Endothelial cell of umbilical vein (primary cell): ENCODE results near the gene AHRR. TPM values are rescaled to one million over a fixed set of nuclear protein-coding genes. Genes with fewer than 3 reads are reported as not detected.

Source experiments
- BruUV-seq: library from RNA; stranded (reverse); fragments of 400-500 nt; replicated peaks from 2 replicates; lab custom pipeline; 2021; lab: Mats Ljungman, UMichigan
- CTCF ChIA-PET: fragments of 300-600, 350-600 bp; sonication (Branson Sonifier 250); formaldehyde crosslinking; loops from one replicate; lab custom pipeline; 2021; ENCODE audit warnings: antibody characterized with exemption, inconsistent platforms; lab: Charles Lee
- POLR2A ChIA-PET: fragments of 300-600, 350-600 bp; sonication (Branson Sonifier 250); formaldehyde crosslinking; loops from one replicate; lab custom pipeline; 2021; ENCODE audit warnings: antibody characterized with exemption, inconsistent platforms; lab: Charles Lee
- DNase-seq: peaks from one replicate; pipeline ENCODE4 v3.0.0-alpha.2; 2011; ENCODE audit warnings: low read depth, low spot score
- FAIRE-seq: peaks from 2 replicates; lab custom pipeline; 2011; peaks lifted over from hg19 to GRCh38; lab: Jason Lieb, UNC
- H2AFZ ChIP-seq: 2 replicates; pipeline ENCODE4 v1.6.0; 2012; ENCODE audit warnings: low read depth, low read length, control low read depth, inconsistent platforms
- H3K27ac ChIP-seq: 2 replicates; pipeline ENCODE4 v1.5.1; 2011; ENCODE audit warnings: low read depth, mild to moderate bottlenecking, control low read depth, low read length, moderate library complexity; ENCODE audit not compliant: insufficient read depth
- H3K27me3 ChIP-seq, 2 experiments: 2 replicates each; pipeline versions ENCODE4 v1.6.0 to v1.6.1; 2011; ENCODE audit warnings: low read length in 2 of 2, mixed read lengths in 1 of 2; ENCODE audit not compliant: control insufficient read depth in 2 of 2, insufficient read depth in 2 of 2
- H3K36me3 ChIP-seq, 2 experiments: 2 replicates in 1 of 2; 3 replicates in 1 of 2; pipeline ENCODE4 v1.5.1; 2011; ENCODE audit warnings: low read length in 2 of 2, mild to moderate bottlenecking in 1 of 2, moderate library complexity in 1 of 2; ENCODE audit not compliant: control insufficient read depth in 2 of 2, insufficient read depth in 2 of 2; ENCODE audit errors: extremely low read depth in 1 of 2
- H3K4me1 ChIP-seq: 3 replicates; pipeline ENCODE4 v1.5.1; 2011; ENCODE audit warnings: mild to moderate bottlenecking, low read length; ENCODE audit not compliant: control insufficient read depth, insufficient read depth; ENCODE audit errors: extremely low read depth
- H3K4me2 ChIP-seq: 2 replicates; pipeline ENCODE4 v1.6.1; 2011; ENCODE audit warnings: low read length, control low read depth, mixed read lengths; ENCODE audit not compliant: insufficient read depth
- H3K4me3 ChIP-seq, 3 experiments: fragments of 200-600 bp in 1 of 3; sonication (generic), shearing (Covaris generic) in 1 of 3; replicated peaks in 1 of 3; 2 replicates each; pipeline ENCODE4 v1.5.1; 2011 to 2016; ENCODE audit warnings: control low read depth in 3 of 3, low read length in 3 of 3, mild to moderate bottlenecking in 2 of 3, inconsistent platforms in 1 of 3, low read depth in 1 of 3, moderate library complexity in 1 of 3; ENCODE audit not compliant: insufficient read depth in 1 of 3
- H3K79me2 ChIP-seq: 2 replicates; pipeline ENCODE4 v1.6.0; 2012; ENCODE audit warnings: low read length, inconsistent platforms; ENCODE audit not compliant: control insufficient read depth, insufficient read depth
- H3K9ac ChIP-seq: replicated peaks from 2 replicates; pipeline ENCODE3; 2011; ENCODE audit warnings: low read length, control low read depth; ENCODE audit not compliant: insufficient read depth; ENCODE audit errors: extremely low read depth
- H3K9me1 ChIP-seq: replicated peaks from 3 replicates; pipeline ENCODE4 v1.6.0; 2011; ENCODE audit warnings: mild to moderate bottlenecking, low read length; ENCODE audit not compliant: control insufficient read depth, insufficient read depth; ENCODE audit errors: extremely low read depth
- H3K9me3 ChIP-seq: replicated peaks from 2 replicates; pipeline ENCODE4 v1.5.1; 2012; ENCODE audit warnings: low read length, inconsistent platforms; ENCODE audit not compliant: control insufficient read depth, insufficient read depth
- H4K20me1 ChIP-seq: replicated peaks from 2 replicates; pipeline ENCODE3; 2011; ENCODE audit warnings: mild to moderate bottlenecking, low read length; ENCODE audit not compliant: control insufficient read depth, insufficient read depth; ENCODE audit errors: extremely low read depth
- CTCF ChIP-seq, 2 donors: IDR thresholded peaks; 1 replicate in 1 of 2; 2 replicates in 1 of 2; pipeline ENCODE4 v1.5.1; 2011; ENCODE audit warnings: low read length in 2 of 2, mild to moderate bottlenecking in 2 of 2, moderate library complexity in 2 of 2, control low read depth in 1 of 2, inconsistent platforms in 1 of 2, low read depth in 1 of 2; ENCODE audit not compliant: insufficient read depth in 1 of 2; ENCODE audit errors: extremely low read depth in 1 of 2
- EZH2 ChIP-seq: IDR thresholded peaks from 2 replicates; pipeline ENCODE4 v1.6.1; 2012; ENCODE audit warnings: borderline replicate concordance, low read depth, mild to moderate bottlenecking, moderate library complexity, low read length, inconsistent platforms; ENCODE audit not compliant: severe bottlenecking
- FOS ChIP-seq: IDR thresholded peaks from 2 replicates; pipeline ENCODE4 v1.6.1; 2011; ENCODE audit warnings: mild to moderate bottlenecking, low read length, moderate library complexity, borderline replicate concordance; ENCODE audit not compliant: insufficient read depth
- GATA2 ChIP-seq: IDR thresholded peaks from 2 replicates; pipeline ENCODE4 v1.7.0; 2011; ENCODE audit warnings: low read depth, mild to moderate bottlenecking, moderate library complexity, mixed read lengths, low read length; ENCODE audit not compliant: insufficient read length, insufficient read depth
- JUN ChIP-seq: IDR thresholded peaks from 2 replicates; pipeline ENCODE4 v1.6.1; 2011; ENCODE audit warnings: borderline replicate concordance, low read depth; ENCODE audit not compliant: insufficient read length, insufficient read depth
- MAX ChIP-seq: IDR thresholded peaks from 2 replicates; pipeline ENCODE4 v1.6.1; 2011; ENCODE audit not compliant: insufficient read depth, insufficient read length
- MYC ChIP-seq: IDR thresholded peaks from one replicate; pipeline ENCODE4 v1.6.1; 2011; ENCODE audit warnings: mild to moderate bottlenecking, low read depth, low read length
- POLR2A ChIP-seq: IDR thresholded peaks from 2 replicates; pipeline ENCODE4 v1.6.1; 2012; ENCODE audit warnings: low read depth, mild to moderate bottlenecking, control low read depth, low read length
- POLR2AphosphoS5 ChIP-seq: IDR thresholded peaks from 2 replicates; pipeline ENCODE4 v1.6.1; 2012; ENCODE audit warnings: low read depth, mild to moderate bottlenecking, control low read depth, low read length, moderate library complexity; ENCODE audit not compliant: insufficient read depth
- dilution Hi-C: fragments of 300-500 bp; cut with MboI; formaldehyde crosslinking; loops from one replicate; pipeline ENCODE4 v1.15.0; 2019; ENCODE audit warnings: low sequenced_read_pairs; ENCODE audit not compliant: extremely low pct_ligation_motif_present
- intact Hi-C: fragments of 100-400 bp; cut with micrococcal nuclease; formaldehyde crosslinking; loops from one replicate; pipeline ENCODE4 v1.10.0; 2022
- polyA plus RNA-seq, 4 experiments: library from polyadenylated mRNA; depleted of rRNA in 3 of 4; stranded (reverse) in 3 of 4; unstranded in 1 of 4; fragments of >200 nt; gene quantifications; 2 replicates each; pipeline versions ENCODE4 v1.2.1 to v1.2.3, GENCODE V29; 2011 to 2012; ENCODE audit warnings: missing spikeins in 1 of 4
- total RNA-seq: library from RNA; stranded (reverse); gene quantifications from 2 replicates; pipeline ENCODE4 v1.2.3, GENCODE V29; 2021

AHRR gene
- total and polyA plus RNA-seq, 2 donors (not counting 3 experiments of a cell fraction or from before 2014, with no cell fraction given), result 3.1 to 7.3 TPM

- DNase-seq (no peak), FAIRE-seq (no peak)
- dilution Hi-C loops (no loop called here), intact Hi-C loops (no loop called here)
- Histone ChIP-seq H3K4me1 (no peaks in the 10 kb centered on the region), H3K27ac (no peak overlapping the region), H2AFZ (no peak overlapping the region), H4K20me1 (no peaks in the 10 kb centered on the region), H3K9ac (no peak overlapping the region), H3K9me3 (no peaks in the 10 kb centered on the region), H3K9me1 (no peaks in the 10 kb centered on the region), H3K36me3 (peaks cover 10 to 25% of the 10 kb centered on the region in 2 experiments), H3K4me2 (no peak overlapping the region), H3K4me3 (no peak overlapping the region), H3K27me3 (no peaks in the 10 kb centered on the region), H3K79me2 (peaks cover 6% of the 10 kb centered on the region)
- ChIA-PET CTCF (interaction anchor here (1.3 to 1.7 kb wide), 2 partner anchors 24 to 453 kb away, joined by 3 to 4 read pairs; no protein-coding TSS in a partner anchor), POLR2A (no interaction called here)
- no TSS peak for BruUV-seq
- TF ChIP-seq MAX, result no peak
- TF ChIP-seq MYC, result no peak
- TF ChIP-seq JUN, result no peak
- no peak for TF ChIP-seq POLR2A
- TF ChIP-seq FOS, result no peak
- TF ChIP-seq GATA2, result no peak
- TF ChIP-seq EZH2, result no peak
- no peak for TF ChIP-seq CTCF (IDR thresholded peaks at IDR 0.05; ENCODE audit: extremely low read depth in 1 of 2, insufficient read depth in 1 of 2, low read depth in 1 of 2, low read length in 2 of 2)
- TF ChIP-seq POLR2AphosphoS5, result no peak
These were observed 127.6 kb downstream of the AHRR start for GRCh38 chr5:449151-449550.
